ENCODE measurements around the gene IFI35. TPM values are rescaled to one million over a fixed set of nuclear protein-coding genes. Genes with fewer than 3 reads are reported as not detected.

The IFI35 gene
- polyA plus RNA-seq, 1 experiment, result 42.5 TPM

- H3K27me3 ChIP-seq (ENCODE audit: control insufficient read depth, insufficient read depth, low read length), result no peaks in the 10 kb centered on the region
- TF ChIP-seq CTCF (IDR thresholded peaks at IDR 0.05; ENCODE audit: insufficient read depth, low read depth, low read length), result no peak
- H3K4me3 ChIP-seq (ENCODE audit: low read depth, low read length), result no peak overlapping the region
- H3K36me3 ChIP-seq (ENCODE audit: control insufficient read depth, insufficient read depth, low read length), result no peaks in the 10 kb centered on the region
- POLR2A ChIA-PET, result interaction anchor here (0.6 to 0.7 kb wide), 2 partner anchors 285 to 330 kb away, joined by 3 to 10 read pairs; no protein-coding TSS in a partner anchor
- no peak for DNase-seq (ENCODE audit: low read depth)
- CTCF ChIA-PET, result no interaction called here
Measured at GRCh38 chr17:43030137-43030767, 23.7 kb downstream of the IFI35 start.

GRCh38 chr17:43031666-43032065 lies 25.1 kb downstream of the IFI35 start:
- H3K4me3 ChIP-seq (ENCODE audit: low read depth, low read length), result no peak overlapping the region
- no peak for TF ChIP-seq CTCF (IDR thresholded peaks at IDR 0.05; ENCODE audit: insufficient read depth, low read depth, low read length)
- CTCF ChIA-PET, result interaction anchor here (1.2 kb wide), 1 partner anchor 34 kb away, joined by 3 read pairs; the partner anchor contains the start of gene RPL27
- POLR2A ChIA-PET, result no interaction called here
- no peak for DNase-seq (ENCODE audit: low read depth)
- no peaks in the 10 kb centered on the region for H3K27me3 ChIP-seq (ENCODE audit: control insufficient read depth, insufficient read depth, low read length)
- H3K36me3 ChIP-seq (ENCODE audit: control insufficient read depth, insufficient read depth, low read length), result no peaks in the 10 kb centered on the region

- ChIA-PET POLR2A (interaction anchor here (0.7 kb wide), 1 partner anchor 334 kb away, joined by 4 read pairs; no protein-coding TSS in a partner anchor), CTCF (interaction anchor here (1.7 kb wide), 1 partner anchor 10 kb away, joined by 8 read pairs; no protein-coding TSS in a partner anchor)
- H3K36me3 ChIP-seq (ENCODE audit: control insufficient read depth, insufficient read depth, low read length), result no peaks in the 10 kb centered on the region
- DNase-seq (ENCODE audit: low read depth), result no peak
- no peak overlapping the region for H3K4me3 ChIP-seq (ENCODE audit: low read depth, low read length)
- no peaks in the 10 kb centered on the region for H3K27me3 ChIP-seq (ENCODE audit: control insufficient read depth, insufficient read depth, low read length)
- no peak for TF ChIP-seq CTCF (IDR thresholded peaks at IDR 0.05; ENCODE audit: insufficient read depth, low read depth, low read length)
Measured at GRCh38 chr17:43033948-43034881, 27.6 kb downstream of the IFI35 start.

DNA sequence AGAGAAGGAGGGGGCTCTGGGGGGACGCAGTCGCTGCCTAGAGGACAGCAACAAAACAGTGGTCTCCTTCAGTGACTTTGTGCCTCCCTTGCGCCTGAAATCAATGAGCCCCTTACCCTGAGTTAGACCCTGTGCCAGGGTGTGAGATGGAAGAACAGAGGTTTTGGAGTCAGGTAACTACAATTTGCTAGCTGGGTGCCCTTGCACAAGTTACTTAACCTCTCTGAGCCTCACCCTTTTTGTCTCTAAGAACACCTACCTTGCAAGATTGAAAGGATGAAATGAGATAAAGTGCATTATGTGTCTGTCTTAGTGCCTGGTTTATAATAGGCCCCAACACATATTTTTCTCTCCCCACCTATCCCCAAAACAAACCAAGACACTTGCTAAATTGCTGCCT lies 28.3 kb downstream of the IFI35 start:
- H3K36me3 ChIP-seq (ENCODE audit: control insufficient read depth, insufficient read depth, low read length), result no peaks in the 10 kb centered on the region
- POLR2A ChIA-PET, result no interaction called here
- H3K27me3 ChIP-seq (ENCODE audit: control insufficient read depth, insufficient read depth, low read length), result no peaks in the 10 kb centered on the region
- H3K4me3 ChIP-seq (ENCODE audit: low read depth, low read length), result no peak overlapping the region
- CTCF ChIA-PET, result interaction anchor here (1.7 kb wide), 1 partner anchor 10 kb away, joined by 8 read pairs; no protein-coding TSS in a partner anchor
- TF ChIP-seq CTCF (IDR thresholded peaks at IDR 0.05; ENCODE audit: insufficient read depth, low read depth, low read length), result no peak
- DNase-seq (ENCODE audit: low read depth), result no peak

- H3K27me3 ChIP-seq (ENCODE audit: control insufficient read depth, insufficient read depth, low read length), result no peaks in the 10 kb centered on the region
- ChIA-PET CTCF (no interaction called here), POLR2A (no interaction called here)
- no peak for DNase-seq (ENCODE audit: low read depth)
- H3K36me3 ChIP-seq (ENCODE audit: control insufficient read depth, insufficient read depth, low read length), result no peaks in the 10 kb centered on the region
- no peak for TF ChIP-seq CTCF (IDR thresholded peaks at IDR 0.05; ENCODE audit: insufficient read depth, low read depth, low read length)
- no peak overlapping the region for H3K4me3 ChIP-seq (ENCODE audit: low read depth, low read length)
Measured at GRCh38 chr17:43039646-43040045, 33.1 kb downstream of the IFI35 start.

Measured in BJ (cell line).